Mesodermal cell (in vitro differentiated cells): ENCODE measurements around the gene UBE2L5.

Experiments used
- H3K27ac ChIP-seq: 2 replicates; pipeline ENCODE4 v1.7.0; 2013; ENCODE audit warnings: mild to moderate bottlenecking, low read depth, low read length, moderate library complexity; ENCODE audit not compliant: severe bottlenecking
- H3K36me3 ChIP-seq: 2 replicates; pipeline ENCODE4 v1.7.1; 2013; ENCODE audit warnings: mild to moderate bottlenecking, low read length, moderate library complexity; ENCODE audit not compliant: control insufficient read depth, insufficient read depth
- H3K4me1 ChIP-seq: one replicate; pipeline ENCODE4 v1.7.1; 2013; ENCODE audit warnings: mild to moderate bottlenecking, low read length; ENCODE audit not compliant: insufficient read depth, control insufficient read depth, poor library complexity, severe bottlenecking
- H3K4me3 ChIP-seq: 2 replicates; pipeline ENCODE4 v1.7.0; 2013; ENCODE audit warnings: low read length, control low read depth, mild to moderate bottlenecking; ENCODE audit not compliant: insufficient read depth, poor library complexity, severe bottlenecking; ENCODE audit errors: extremely low read depth
- H3K9me3 ChIP-seq: 2 replicates; pipeline ENCODE4 v1.7.1; 2013; ENCODE audit warnings: mild to moderate bottlenecking, low read length, moderate library complexity; ENCODE audit not compliant: control insufficient read depth
- WGBS, 2 experiments: methylation state at CpG; one replicate each; pipeline ENCODE4 v1.1.5; 2013; ENCODE audit warnings: missing lambda C conversion rate in 2 of 2; ENCODE audit not compliant: insufficient coverage in 2 of 2; 5-methylcytosine and 5-hydroxymethylcytosine counted together

UBE2L5 gene

DNA sequence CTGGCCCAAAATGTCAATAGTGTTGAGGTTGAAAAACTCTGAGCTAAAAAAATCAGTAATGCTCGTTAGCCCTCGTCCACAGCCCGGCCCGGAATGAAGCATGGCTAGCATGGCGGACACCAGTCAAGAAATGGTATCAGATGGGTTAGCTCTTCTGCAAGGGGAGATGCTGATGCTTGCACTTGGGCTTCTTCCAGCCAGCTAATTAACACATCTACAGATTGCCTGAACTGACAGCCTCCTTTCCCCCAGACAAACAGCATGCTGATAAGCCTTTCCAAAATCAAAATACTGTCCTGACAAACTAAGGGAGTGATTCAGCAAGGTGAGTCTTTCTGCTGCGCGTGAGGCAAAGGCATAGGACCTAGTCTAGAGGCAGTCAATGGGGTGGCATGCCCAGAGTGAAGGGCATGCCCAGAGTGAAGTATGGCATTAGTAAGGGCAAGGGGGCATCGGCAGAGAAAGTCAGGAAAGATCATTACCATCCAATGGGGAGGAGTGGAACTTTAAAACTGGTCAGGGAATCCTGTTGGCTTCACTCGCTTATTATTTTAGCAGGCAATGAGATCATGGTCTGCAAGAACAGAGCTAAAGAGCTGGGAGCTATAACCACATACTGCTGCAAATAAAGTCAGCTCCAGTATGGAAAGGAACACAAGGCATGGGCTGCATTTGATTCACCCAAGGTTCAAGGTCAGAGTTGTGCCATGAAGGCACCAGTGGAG, 30.2 kb upstream of the UBE2L5 start:
- no peak overlapping the region for H3K27ac ChIP-seq
- no peaks in the 10 kb centered on the region for H3K36me3 ChIP-seq
- H3K4me3 ChIP-seq: no peak overlapping the region
- H3K9me3 ChIP-seq: no peaks in the 10 kb centered on the region
- 93 to 95% methylated on average over 9 of the region's 9 CpGs for WGBS, 2 experiments
- peaks cover 26% of the 10 kb centered on the region for H3K4me1 ChIP-seq

DNA sequence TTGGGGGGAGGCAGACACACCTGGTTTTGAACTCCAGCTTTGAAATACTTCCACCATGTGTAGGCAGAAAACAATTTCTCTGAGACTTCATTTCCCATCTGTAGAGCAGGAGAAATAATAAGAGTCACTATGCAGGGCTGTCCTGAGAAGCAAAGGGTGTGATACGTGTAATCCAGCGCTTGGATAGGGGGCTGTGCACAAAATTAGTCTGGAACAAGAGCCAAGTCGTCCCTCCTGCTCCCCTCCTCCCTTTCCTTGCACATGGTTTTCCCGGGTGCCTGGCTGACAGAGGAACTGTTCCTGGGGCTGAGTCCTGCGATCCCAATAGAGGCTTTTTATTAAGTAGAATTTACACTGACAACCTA, 29.6 kb upstream of the UBE2L5 start:
- peaks cover 26% of the 10 kb centered on the region for H3K4me1 ChIP-seq
- WGBS, 2 experiments: 60% methylated on average over 1 of the region's 5 CpGs; no CpG with 5 or more reads in 1 of the 2 experiments
- no peaks in the 10 kb centered on the region for H3K9me3 ChIP-seq
- no peaks in the 10 kb centered on the region for H3K36me3 ChIP-seq
- no peak overlapping the region for H3K4me3 ChIP-seq
- H3K27ac ChIP-seq: no peak overlapping the region

DNA sequence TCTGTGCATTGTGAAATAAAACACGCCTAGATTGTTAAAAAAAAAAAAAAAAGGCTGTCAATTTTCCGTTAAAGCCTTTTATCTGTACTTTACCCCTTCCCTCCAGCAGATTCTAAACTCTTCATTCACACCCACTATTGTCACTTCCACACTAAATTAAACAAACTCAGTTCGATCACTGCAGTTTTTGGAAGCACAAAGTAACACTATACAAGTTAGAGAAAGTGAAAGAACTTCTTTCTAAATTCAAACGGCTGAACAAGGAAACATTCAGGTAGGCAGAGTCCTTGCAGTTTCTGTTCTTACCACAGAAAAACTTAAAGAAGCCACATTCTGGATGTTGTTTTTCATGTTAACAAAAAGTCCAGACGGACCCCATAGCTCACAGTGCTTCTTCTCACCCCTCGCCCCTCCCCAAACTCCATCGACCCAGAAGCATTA, 27.5 kb upstream of the UBE2L5 start:
- Histone ChIP-seq H3K27ac (peak overlapping the region; percentile 62), H3K4me3 (no peak overlapping the region), H3K36me3 (no peaks in the 10 kb centered on the region), H3K9me3 (no peaks in the 10 kb centered on the region), H3K4me1 (peaks cover 11% of the 10 kb centered on the region)
- 44 to 47% methylated on average over 3 of the region's 7 CpGs for WGBS, 2 experiments

DNA sequence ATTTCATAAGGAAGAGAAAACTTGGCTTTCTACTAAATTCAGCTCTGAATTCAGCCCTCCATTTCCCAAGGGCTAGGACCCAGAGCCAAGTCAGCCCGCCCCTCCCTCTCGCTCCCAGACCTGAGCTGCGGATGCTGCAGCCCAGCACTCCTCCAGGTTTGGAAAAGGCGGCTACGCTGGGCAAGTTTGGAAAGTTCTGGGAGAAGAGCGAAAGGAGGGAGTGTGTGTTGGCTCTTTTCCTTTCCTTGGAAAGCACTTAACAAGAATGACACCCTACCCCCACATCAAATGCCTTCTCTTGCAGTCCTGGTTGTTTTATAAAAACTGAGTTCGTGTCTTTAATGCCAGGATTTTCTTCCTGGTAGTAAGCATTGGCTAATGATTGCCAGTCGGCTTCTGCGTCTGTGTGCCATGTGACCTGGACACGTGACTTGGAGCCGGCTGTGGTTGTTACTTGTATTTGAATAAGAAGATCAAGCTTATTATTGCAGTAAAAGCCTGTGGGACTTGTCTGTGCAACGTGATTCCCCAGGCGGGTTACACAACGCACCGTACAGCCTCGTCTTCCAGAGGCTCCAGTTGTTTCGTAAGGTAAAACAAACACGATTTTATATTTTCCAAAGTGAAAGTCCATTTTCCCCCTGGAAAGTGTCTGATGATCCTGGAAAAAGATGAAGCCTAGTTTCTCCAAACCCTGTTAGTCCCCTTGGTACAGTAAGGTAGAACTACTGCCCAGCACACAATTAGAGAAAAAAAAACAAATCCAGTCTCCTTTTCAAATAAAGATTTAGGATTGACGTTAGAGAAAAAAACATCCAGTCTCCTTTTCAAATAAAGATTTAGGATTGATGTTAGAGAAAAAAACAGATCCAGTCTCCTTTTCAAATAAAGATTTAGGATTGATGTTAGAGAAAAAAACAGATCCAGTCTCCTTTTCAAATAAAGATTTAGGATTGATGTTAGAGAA, 26.8 kb upstream of the UBE2L5 start:
- 39 to 48% methylated on average over 11 to 12 of the region's 19 CpGs for WGBS, 2 experiments
- H3K4me1 ChIP-seq: peaks cover 10% of the 10 kb centered on the region

DNA sequence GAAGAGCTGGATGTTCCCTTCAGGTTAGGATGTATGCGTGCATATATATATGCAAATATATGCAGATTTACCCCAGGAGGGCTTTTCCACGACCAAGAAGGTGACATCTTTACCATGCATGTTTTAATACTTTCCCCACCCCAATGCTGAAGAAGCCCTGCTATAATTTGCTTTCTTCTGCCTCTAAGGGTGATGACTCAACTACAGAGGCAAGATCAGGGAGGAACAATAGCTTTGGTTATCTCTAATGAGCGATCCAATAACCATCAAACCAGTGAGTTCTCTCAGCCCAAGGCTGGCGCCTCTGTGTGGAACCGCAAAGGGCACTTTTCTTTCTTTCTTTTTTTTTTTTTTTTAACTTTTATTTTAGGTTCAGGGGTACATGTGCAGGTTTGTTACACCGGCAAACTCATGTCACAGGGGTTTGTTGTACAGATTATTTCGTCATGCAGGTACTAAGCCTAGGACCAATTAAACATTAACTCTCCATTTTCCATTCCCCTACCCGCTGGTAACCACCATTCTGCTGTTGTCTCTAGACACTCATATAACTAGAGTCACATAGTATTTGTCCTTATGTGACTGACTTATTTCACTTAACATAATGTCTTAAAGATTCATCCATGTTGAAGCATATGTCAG, 25.7 kb upstream of the UBE2L5 start:
- no peak overlapping the region for H3K4me3 ChIP-seq
- no peak overlapping the region for H3K27ac ChIP-seq
- H3K9me3 ChIP-seq: no peaks in the 10 kb centered on the region
- 47 to 75% methylated on average over 2 of the region's 8 CpGs for WGBS, 2 experiments
- H3K4me1 ChIP-seq: peaks cover 10% of the 10 kb centered on the region
- no peaks in the 10 kb centered on the region for H3K36me3 ChIP-seq

More for the DNA sequence above, 26.8 kb upstream of the UBE2L5 start:
- Histone ChIP-seq H3K27ac (peak overlapping the region; percentile 62), H3K36me3 (no peaks in the 10 kb centered on the region), H3K9me3 (no peaks in the 10 kb centered on the region), H3K4me3 (peak overlapping the region; percentile 16)

DNA sequence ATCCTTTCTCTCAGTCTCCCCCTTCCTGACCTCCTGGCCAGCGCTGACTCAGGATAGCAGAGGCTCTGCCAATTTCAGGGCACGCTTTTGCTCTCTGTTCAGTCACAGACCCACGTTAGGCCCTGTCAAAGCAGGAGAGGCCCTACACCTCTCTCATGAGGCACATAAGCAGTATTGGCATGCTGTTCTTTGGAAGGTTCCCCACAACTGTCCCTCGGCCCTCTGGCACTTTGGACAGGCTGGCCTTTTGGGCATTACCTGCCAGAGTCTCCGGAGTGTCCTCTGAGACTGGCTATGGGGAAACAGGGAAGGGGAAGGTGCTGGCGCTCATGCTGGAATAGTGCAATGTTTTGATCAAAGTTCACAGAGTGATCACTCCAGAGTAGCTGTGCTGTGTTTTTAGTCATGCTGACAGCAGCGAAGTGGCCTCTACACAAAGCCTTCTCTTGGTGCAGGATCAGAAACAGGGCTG, 23.7 kb upstream of the UBE2L5 start:
- Histone ChIP-seq H3K4me1 (peaks cover 10% of the 10 kb centered on the region), H3K4me3 (no peak overlapping the region), H3K27ac (no peak overlapping the region), H3K36me3 (no peaks in the 10 kb centered on the region), H3K9me3 (no peaks in the 10 kb centered on the region)
- 86 to 87% methylated on average over 5 to 6 of the region's 7 CpGs for WGBS, 2 experiments

DNA sequence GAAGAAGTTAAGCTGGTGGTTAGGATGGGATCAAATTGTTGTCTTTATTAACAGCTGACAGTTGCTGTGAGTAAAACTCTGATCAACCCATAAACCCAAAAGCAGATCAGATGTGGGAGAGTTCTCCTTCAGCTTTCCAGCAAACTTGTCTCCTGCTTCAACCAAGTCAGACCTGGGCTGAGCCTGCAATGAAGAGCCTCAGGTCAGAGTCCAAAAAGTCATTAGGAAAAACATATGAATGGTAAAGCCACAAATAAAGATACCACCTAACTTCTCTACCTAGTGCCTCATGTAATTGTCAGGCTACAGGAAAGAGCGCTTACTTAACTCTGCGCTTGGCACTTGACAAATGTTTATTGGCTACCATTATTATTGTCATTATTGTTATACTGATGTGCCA, 21.9 kb upstream of the UBE2L5 start:
- WGBS, 2 experiments: no CpG with 5 or more reads among the region's 2 CpGs
- H3K27ac ChIP-seq: no peak overlapping the region
- H3K4me1 ChIP-seq: peaks cover under 1% of the 10 kb centered on the region
- H3K36me3 ChIP-seq: no peaks in the 10 kb centered on the region
- no peaks in the 10 kb centered on the region for H3K9me3 ChIP-seq
- H3K4me3 ChIP-seq: no peak overlapping the region

DNA sequence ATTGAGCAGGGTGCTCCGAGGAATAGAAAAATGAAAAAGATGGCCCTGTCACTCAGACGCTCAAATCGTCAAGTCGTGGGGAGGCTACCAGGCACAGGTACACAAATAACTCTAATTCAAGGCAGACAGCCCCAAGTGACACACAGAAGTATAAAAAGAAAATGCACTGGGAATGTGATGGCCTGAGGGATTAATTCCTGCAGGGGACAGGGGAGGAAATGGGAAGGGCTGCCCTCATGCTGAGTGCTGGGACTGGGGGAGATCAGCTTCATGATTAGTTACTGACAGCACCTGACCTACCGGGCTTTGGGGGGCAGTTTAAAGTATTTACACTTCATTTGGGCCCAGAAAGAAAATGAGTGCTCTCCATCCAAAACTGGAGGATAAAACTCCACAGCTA, 20.9 kb upstream of the UBE2L5 start:
- no peaks in the 10 kb centered on the region for H3K9me3 ChIP-seq
- no peaks in the 10 kb centered on the region for H3K4me1 ChIP-seq
- 50 to 89% methylated on average over 1 to 4 of the region's 5 CpGs for WGBS, 2 experiments
- H3K27ac ChIP-seq: no peak overlapping the region
- no peaks in the 10 kb centered on the region for H3K36me3 ChIP-seq
- H3K4me3 ChIP-seq: no peak overlapping the region

DNA sequence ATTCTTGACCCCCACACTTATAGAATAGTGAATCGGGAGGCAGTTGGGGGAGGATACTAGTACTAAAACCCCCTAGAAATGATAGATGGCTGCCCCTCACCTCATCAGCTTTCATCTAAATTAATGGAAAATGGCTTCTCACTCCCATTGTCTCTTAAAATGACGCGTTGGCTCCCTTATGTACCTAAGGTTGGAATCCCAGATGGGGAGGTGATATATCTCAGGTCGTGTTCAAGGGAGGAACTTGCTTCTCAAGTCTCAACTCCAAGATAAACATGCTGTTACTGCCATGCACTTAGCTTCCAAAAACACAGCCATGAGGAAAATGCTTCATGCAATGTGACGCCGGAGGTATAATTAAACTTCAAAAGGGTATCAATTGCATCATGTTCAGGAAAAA, 18.8 kb upstream of the UBE2L5 start:
- WGBS, 2 experiments: 95 to 100% methylated on average over 1 to 3 of the region's 6 CpGs
- H3K27ac ChIP-seq: no peak overlapping the region
- H3K36me3 ChIP-seq: no peaks in the 10 kb centered on the region
- H3K4me1 ChIP-seq: peaks cover 2% of the 10 kb centered on the region
- H3K9me3 ChIP-seq: no peaks in the 10 kb centered on the region
- H3K4me3 ChIP-seq: no peak overlapping the region

DNA sequence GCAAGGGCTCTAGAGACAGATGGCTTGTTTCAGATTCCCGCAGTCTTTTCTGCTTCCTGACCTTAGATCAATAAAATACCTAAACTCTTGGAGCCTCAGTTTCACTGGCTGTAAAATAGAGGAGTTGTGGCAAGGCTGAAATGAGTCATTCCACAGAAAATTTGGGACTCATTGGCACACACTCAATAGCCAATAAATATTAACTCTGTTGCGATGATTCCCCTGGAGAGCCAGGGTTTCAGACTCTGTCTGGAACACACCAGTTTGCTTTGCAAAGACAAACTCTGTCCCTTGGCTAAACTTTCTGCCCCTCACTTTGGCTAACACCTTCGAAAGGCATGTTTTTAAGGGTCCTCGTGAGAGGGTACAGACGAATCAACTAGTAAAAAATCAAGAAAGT, 18.1 kb upstream of the UBE2L5 start:
- no peak overlapping the region for H3K4me3 ChIP-seq
- no peaks in the 10 kb centered on the region for H3K9me3 ChIP-seq
- peaks cover 9% of the 10 kb centered on the region for H3K4me1 ChIP-seq
- no peaks in the 10 kb centered on the region for H3K36me3 ChIP-seq
- H3K27ac ChIP-seq: no peak overlapping the region
- 96 to 100% methylated on average over 1 to 4 of the region's 5 CpGs for WGBS, 2 experiments
